Ishikawa (cell line): ENCODE results near the gene ATAD2B.

Source experiments
- CEBPB ChIP-seq: IDR thresholded peaks from 2 replicates; pipeline ENCODE4 v1.6.1; 2012
- EGR1 ChIP-seq: IDR thresholded peaks from 2 replicates; pipeline ENCODE4 v1.6.1; 2012
- EP300 ChIP-seq: IDR thresholded peaks from 2 replicates; pipeline ENCODE4 v1.6.1; 2012; ENCODE audit warnings: borderline replicate concordance
- NFIC ChIP-seq: IDR thresholded peaks from 2 replicates; pipeline ENCODE4 v1.6.1; 2012
- TAF1 ChIP-seq: IDR thresholded peaks from 2 replicates; pipeline ENCODE4 v1.6.1; 2012; ENCODE audit warnings: low read depth, mild to moderate bottlenecking
- TCF12 ChIP-seq: IDR thresholded peaks from 2 replicates; pipeline ENCODE4 v1.6.1; 2012; ENCODE audit warnings: low read depth
- YY1 ChIP-seq: IDR thresholded peaks from 2 replicates; pipeline ENCODE4 v1.6.1; 2012; ENCODE audit warnings: low read depth
- TF ChIP-seq, protein P1 (sequence below): IDR thresholded peaks from 2 replicates; pipeline ENCODE4 v1.6.1; 2012
- TF ChIP-seq, protein P2 (sequence below): IDR thresholded peaks from 2 replicates; pipeline ENCODE4 v1.6.1; 2012; ENCODE audit warnings: low read depth, mild to moderate bottlenecking

DNA sequence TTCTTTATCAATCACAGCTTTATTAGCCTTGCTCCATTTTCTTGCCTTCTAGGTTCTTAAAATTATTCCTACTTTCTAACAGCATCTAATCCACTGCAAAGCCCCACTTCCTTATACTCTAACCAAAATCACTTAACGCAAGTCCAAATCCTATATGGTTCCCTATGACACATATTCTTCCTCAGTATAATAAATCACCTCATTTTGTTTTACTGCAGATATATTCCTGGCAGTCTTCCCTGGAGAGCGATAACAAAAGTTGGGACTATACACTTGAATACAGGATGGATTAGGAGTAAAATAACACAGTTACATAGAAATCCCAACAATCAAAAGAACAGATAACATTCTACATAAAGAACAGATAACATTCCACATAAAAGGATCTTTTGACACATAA, 144.8 kb downstream of the ATAD2B start:
- TF ChIP-seq, protein P1, sequence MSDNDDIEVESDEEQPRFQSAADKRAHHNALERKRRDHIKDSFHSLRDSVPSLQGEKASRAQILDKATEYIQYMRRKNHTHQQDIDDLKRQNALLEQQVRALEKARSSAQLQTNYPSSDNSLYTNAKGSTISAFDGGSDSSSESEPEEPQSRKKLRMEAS: no peak
- TF ChIP-seq EGR1: no peak
- TF ChIP-seq, protein P2, sequence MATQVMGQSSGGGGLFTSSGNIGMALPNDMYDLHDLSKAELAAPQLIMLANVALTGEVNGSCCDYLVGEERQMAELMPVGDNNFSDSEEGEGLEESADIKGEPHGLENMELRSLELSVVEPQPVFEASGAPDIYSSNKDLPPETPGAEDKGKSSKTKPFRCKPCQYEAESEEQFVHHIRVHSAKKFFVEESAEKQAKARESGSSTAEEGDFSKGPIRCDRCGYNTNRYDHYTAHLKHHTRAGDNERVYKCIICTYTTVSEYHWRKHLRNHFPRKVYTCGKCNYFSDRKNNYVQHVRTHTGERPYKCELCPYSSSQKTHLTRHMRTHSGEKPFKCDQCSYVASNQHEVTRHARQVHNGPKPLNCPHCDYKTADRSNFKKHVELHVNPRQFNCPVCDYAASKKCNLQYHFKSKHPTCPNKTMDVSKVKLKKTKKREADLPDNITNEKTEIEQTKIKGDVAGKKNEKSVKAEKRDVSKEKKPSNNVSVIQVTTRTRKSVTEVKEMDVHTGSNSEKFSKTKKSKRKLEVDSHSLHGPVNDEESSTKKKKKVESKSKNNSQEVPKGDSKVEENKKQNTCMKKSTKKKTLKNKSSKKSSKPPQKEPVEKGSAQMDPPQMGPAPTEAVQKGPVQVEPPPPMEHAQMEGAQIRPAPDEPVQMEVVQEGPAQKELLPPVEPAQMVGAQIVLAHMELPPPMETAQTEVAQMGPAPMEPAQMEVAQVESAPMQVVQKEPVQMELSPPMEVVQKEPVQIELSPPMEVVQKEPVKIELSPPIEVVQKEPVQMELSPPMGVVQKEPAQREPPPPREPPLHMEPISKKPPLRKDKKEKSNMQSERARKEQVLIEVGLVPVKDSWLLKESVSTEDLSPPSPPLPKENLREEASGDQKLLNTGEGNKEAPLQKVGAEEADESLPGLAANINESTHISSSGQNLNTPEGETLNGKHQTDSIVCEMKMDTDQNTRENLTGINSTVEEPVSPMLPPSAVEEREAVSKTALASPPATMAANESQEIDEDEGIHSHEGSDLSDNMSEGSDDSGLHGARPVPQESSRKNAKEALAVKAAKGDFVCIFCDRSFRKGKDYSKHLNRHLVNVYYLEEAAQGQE: no peak
- no peak for TF ChIP-seq TAF1
- TF ChIP-seq TCF12: no peak
- TF ChIP-seq EP300: no peak
- TF ChIP-seq CEBPB: no peak
- no peak for TF ChIP-seq NFIC
- no peak for TF ChIP-seq YY1
